Measurements from ENCODE around the gene ANKRD60. TPM values are rescaled to one million over a fixed set of nuclear protein-coding genes. Genes with fewer than 3 reads are reported as not detected.

The ANKRD60 gene
- total RNA-seq (2014; rRNA removed; shearing (Covaris generic)), result not detected in 2 replicates

GRCh38 chr20:58228484-58229197 lies at the start of gene ANKRD60:
Gene ANKRD60, minus strand, starts transcription at chr20:58228653. Its CDS starts 0 bp downstream, at chr20:58228653.
- DNase-seq (ENCODE audit: low read depth), result peak; percentile 78

GRCh38 chr20:58277578-58278472 lies 49.4 kb upstream of the ANKRD60 start:
- no peak for DNase-seq (ENCODE audit: low read depth)

GRCh38 chr20:58277107-58277506 lies 48.7 kb upstream of the ANKRD60 start:
- DNase-seq (ENCODE audit: low read depth), result no peak

- no peak for DNase-seq (ENCODE audit: low read depth)
Observed at GRCh38 chr20:58274384-58274783, 45.9 kb upstream of the ANKRD60 start.

- DNase-seq (ENCODE audit: low read depth), result no peak
Observed at GRCh38 chr20:58271606-58272351, 43.3 kb upstream of the ANKRD60 start.

- no peak for DNase-seq (ENCODE audit: low read depth)
Observed at GRCh38 chr20:58268936-58269619, 40.6 kb upstream of the ANKRD60 start.

- no peak for DNase-seq (ENCODE audit: low read depth)
Observed at GRCh38 chr20:58268421-58268821, 40.0 kb upstream of the ANKRD60 start.

GRCh38 chr20:58267389-58268215 lies 39.1 kb upstream of the ANKRD60 start:
- DNase-seq (ENCODE audit: low read depth), result no peak

GRCh38 chr20:58264271-58264670 lies 35.8 kb upstream of the ANKRD60 start:
- no peak for DNase-seq (ENCODE audit: low read depth)

- no peak for DNase-seq (ENCODE audit: low read depth)
Observed at GRCh38 chr20:58261660-58262059, 33.2 kb upstream of the ANKRD60 start.

GRCh38 chr20:58260006-58260405 lies 31.6 kb upstream of the ANKRD60 start:
- no peak for DNase-seq (ENCODE audit: low read depth)

- no peak for DNase-seq (ENCODE audit: low read depth)
Observed at GRCh38 chr20:58256842-58257241, 28.4 kb upstream of the ANKRD60 start.

GRCh38 chr20:58256307-58256706 lies 27.9 kb upstream of the ANKRD60 start:
- no peak for DNase-seq (ENCODE audit: low read depth)

GRCh38 chr20:58254890-58255289 lies 26.4 kb upstream of the ANKRD60 start:
- DNase-seq (ENCODE audit: low read depth), result no peak

GRCh38 chr20:58251979-58252591 lies 23.6 kb upstream of the ANKRD60 start:
- peak; percentile 86 for DNase-seq (ENCODE audit: low read depth)

- DNase-seq (ENCODE audit: low read depth), result no peak
Observed at GRCh38 chr20:58251348-58251978, 23.0 kb upstream of the ANKRD60 start.

GRCh38 chr20:58246346-58246745 lies 17.9 kb upstream of the ANKRD60 start:
- no peak for DNase-seq (ENCODE audit: low read depth)

- DNase-seq (ENCODE audit: low read depth), result no peak
Observed at GRCh38 chr20:58245931-58246330, 17.5 kb upstream of the ANKRD60 start.

- DNase-seq (ENCODE audit: low read depth), result no peak
Observed at GRCh38 chr20:58245181-58245891, 16.9 kb upstream of the ANKRD60 start.
